ENCODE results near the gene PDE7B. TPM values are rescaled to one million over a fixed set of nuclear protein-coding genes. Genes with fewer than 3 reads are reported as not detected.

The PDE7B gene
- total and polyA plus RNA-seq, 2 of the 8 experiments (the other 6 are each of a cell fraction or from before 2014, with no cell fraction given) = not detected

DNA sequence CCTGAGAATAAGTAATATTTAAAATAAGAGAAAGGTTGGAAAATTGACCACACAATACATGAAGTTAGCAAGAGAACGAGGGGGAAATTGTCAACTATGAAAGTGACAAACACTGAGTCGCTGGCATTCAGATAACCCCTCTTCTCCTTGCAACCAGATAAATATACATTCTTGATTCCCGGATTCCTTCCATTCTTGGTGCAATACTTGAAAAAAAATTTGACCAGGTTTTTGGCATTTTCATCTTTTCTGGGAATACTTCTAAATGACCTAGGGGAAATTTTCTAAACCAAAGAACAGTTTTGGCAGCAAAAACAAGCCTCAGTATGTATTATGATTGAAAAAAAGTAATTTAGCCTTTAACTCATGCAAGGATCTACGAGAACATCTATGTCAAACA is 164.0 kb downstream of the PDE7B start:
- H3K79me1 ChIP-seq (ENCODE audit: low read depth, low read length) = no peaks in the 10 kb centered on the region
- H3K9me3 ChIP-seq (ENCODE audit: insufficient read depth in 2 of 2, low read depth in 1 of 2, low read length in 1 of 2) = no peaks in the 10 kb centered on the region
- no peak overlapping the region for H2BK15ac ChIP-seq (ENCODE audit: low read length)
- H3K4me1 ChIP-seq (replicated peaks in 1 of 4; ENCODE audit: control insufficient read depth in 3 of 4, insufficient read depth in 4 of 4, low read length in 3 of 4) = no peaks in the 10 kb centered on the region
- no peak overlapping the region for H3K4me3 ChIP-seq (ENCODE audit: extremely low read depth in 1 of 4, insufficient read depth in 2 of 4, low read depth in 3 of 4, low read length in 4 of 4)
- H2BK12ac ChIP-seq (ENCODE audit: low read depth, low read length) = no peak overlapping the region
- H2AK5ac ChIP-seq (ENCODE audit: low read depth, low read length) = no peak overlapping the region
- FAIRE-seq (no peak), DNase-seq (ENCODE audit: low read depth in 1 of 2, low spot score in 2 of 2) (no peak)
- H3K23ac ChIP-seq (ENCODE audit: insufficient read length) = no peak overlapping the region
- no peak overlapping the region for H4K91ac ChIP-seq (replicated peaks; ENCODE audit: insufficient read length, low read length)
- H3K23me2 ChIP-seq (ENCODE audit: low read depth, low read length) = no peaks in the 10 kb centered on the region
- no peak overlapping the region for H2BK5ac ChIP-seq (ENCODE audit: low read depth, low read length)
- no peak overlapping the region for H2BK120ac ChIP-seq (replicated peaks; ENCODE audit: low read depth, low read length)
- no peaks in the 10 kb centered on the region for H3K36me3 ChIP-seq (ENCODE audit: control insufficient read depth in 2 of 4, insufficient read depth in 4 of 4, low read length in 3 of 4)
- H3K18ac ChIP-seq (ENCODE audit: extremely low read depth, low read length) = no peak overlapping the region
- H3K27me3 ChIP-seq (replicated peaks in 1 of 4; ENCODE audit: control insufficient read depth in 3 of 4, extremely low read depth in 1 of 4, insufficient read depth in 3 of 4, low read length in 3 of 4) = no peaks in the 10 kb centered on the region; a peak in 1 of 7 replicates
- no peak overlapping the region for H3K14ac ChIP-seq (ENCODE audit: insufficient read length)
- H3K27ac ChIP-seq (ENCODE audit: low read depth, low read length) = no peak overlapping the region
- no peak overlapping the region for H3K4me2 ChIP-seq (ENCODE audit: insufficient read depth in 1 of 2, low read depth in 2 of 2, low read length in 2 of 2)
- no peak overlapping the region for H2BK20ac ChIP-seq (ENCODE audit: low read length)
- no peaks in the 10 kb centered on the region for H4K20me1 ChIP-seq (replicated peaks in 1 of 2; ENCODE audit: control insufficient read depth in 1 of 2, insufficient read depth in 2 of 2, low read length in 2 of 2)
- no peak overlapping the region for H3K4ac ChIP-seq (replicated peaks; ENCODE audit: insufficient read length, low read depth, low read length)
- no peak overlapping the region for H3K9ac ChIP-seq (replicated peaks in 1 of 4; ENCODE audit: extremely low read depth in 1 of 4, low read depth in 3 of 4, low read length in 3 of 4)
- no peak overlapping the region for H3K56ac ChIP-seq (replicated peaks; ENCODE audit: insufficient read length, low read depth, low read length)
- TF ChIP-seq CHD2 (IDR thresholded peaks at IDR 0.05; ENCODE audit: low read length) = no peak
- no peak for TF ChIP-seq YY1 (IDR thresholded peaks at IDR 0.05; ENCODE audit: low read depth, low read length)
- no peaks in the 10 kb centered on the region for H3K79me2 ChIP-seq (ENCODE audit: control insufficient read depth in 1 of 2, insufficient read depth in 2 of 2, low read length in 2 of 2)
- ChIA-PET POLR2A (ENCODE audit: partially characterized antibody) (no interaction called here), CTCF (ENCODE audit: partially characterized antibody) (interaction anchor here (0.9 to 1.2 kb wide), 2 partner anchors 17 to 211 kb away, joined by 3 to 4 read pairs; no protein-coding TSS in a partner anchor)
- no peak overlapping the region for H2AFZ ChIP-seq (ENCODE audit: low read length)
- H4K8ac ChIP-seq (ENCODE audit: extremely low read depth, insufficient read depth, low read length) = no peak overlapping the region
- no peak overlapping the region for H4K5ac ChIP-seq (ENCODE audit: insufficient read length, low read depth, low read length)
- WGBS, 2 experiments (ENCODE audit: extremely low coverage in 1 of 2, insufficient coverage in 1 of 2, insufficient read length in 1 of 2, insufficient replicate concordance in 2 of 2, low coverage in 1 of 2, low lambda C conversion rate in 2 of 2, missing lambda C conversion rate in 1 of 2) = 93% methylated on average over 4 of the region's 4 CpGs; no CpG with 5 or more reads in 1 of the 2 experiments

Data from H1 (cell line).